Muscle of arm (tissue), 12 donors: ENCODE data around the gene HIVEP3. TPM values are rescaled to one million over a fixed set of nuclear protein-coding genes. Genes with fewer than 3 reads are reported as not detected.

ENCODE experiments used
- DNase-seq: peaks from one replicate; pipeline ENCODE4 v3.0.0-alpha.2; 2013
- polyA plus RNA-seq, 12 donors: library from polyadenylated mRNA; unstranded; fragments of 120-200 nt; gene quantifications; one replicate each; pipeline ENCODE4 v1.2.1, GENCODE V29; 2013; ENCODE audit not compliant: insufficient read length in 12 of 12

HIVEP3 gene
- polyA plus RNA-seq, 12 donors = 1.9 to 3.7 (median 2.3) TPM; not detected in 1

- DNase-seq = no peak
Measured at GRCh38 chr1:41468122-41468762, 450.5 kb downstream of the HIVEP3 start.

- no peak for DNase-seq
Measured at GRCh38 chr1:41467673-41468072, 451.0 kb downstream of the HIVEP3 start.

- no peak for DNase-seq
Measured at GRCh38 chr1:41466146-41466545, 452.6 kb downstream of the HIVEP3 start.

- no peak for DNase-seq
Measured at GRCh38 chr1:41465741-41466140, 453.0 kb downstream of the HIVEP3 start.

- no peak for DNase-seq
Measured at GRCh38 chr1:41464885-41465284, 453.8 kb downstream of the HIVEP3 start.

GRCh38 chr1:41463516-41463915, 455.2 kb downstream of the HIVEP3 start:
- no peak for DNase-seq

- DNase-seq = no peak
Measured at GRCh38 chr1:41462680-41463004, 456.1 kb downstream of the HIVEP3 start.

- DNase-seq = no peak
Measured at GRCh38 chr1:41461790-41462679, 456.7 kb downstream of the HIVEP3 start.

GRCh38 chr1:41456847-41457540, 461.7 kb downstream of the HIVEP3 start:
- no peak for DNase-seq

Other genes with a start within 250 kb of the HIVEP3 start
- gene GUCA2B, start 234.5 kb upstream of the HIVEP3 start, polyA plus RNA-seq = not detected
- 10 to 100 TPM in 1 of 12 donors, under 1 TPM in 1, not detected in 10; 0.61 to 33.9 TPM for gene GUCA2A, start 245.8 kb upstream of the HIVEP3 start, polyA plus RNA-seq